Right cardiac atrium (tissue), 5 donors: ENCODE data around the gene KCNV2. TPM values are rescaled to one million over a fixed set of nuclear protein-coding genes. Genes with fewer than 3 reads are reported as not detected.

Experiments
- ATAC-seq, 2 donors: fragments of 200-7000 bp; cut with Tn5 transposase; one replicate each; pipeline versions ENCODE4 v1.8.0 to v1.9.1; 2020; ENCODE audit warnings: moderate library complexity in 2 of 2, mild to moderate bottlenecking in 1 of 2
- DNase-seq, 3 donors: peaks; one replicate each; pipeline ENCODE4 v3.0.0-alpha.2; 2020
- H3K27ac ChIP-seq: one replicate; pipeline ENCODE4 v1.5.1; 2013; ENCODE audit warnings: mild to moderate bottlenecking, low read length, control low read depth, moderate library complexity
- H3K27me3 ChIP-seq: one replicate; pipeline ENCODE4 v1.6.1; 2013; ENCODE audit not compliant: control insufficient read depth, insufficient read depth
- H3K4me1 ChIP-seq: one replicate; pipeline ENCODE4 v1.6.1; 2013; ENCODE audit warnings: low read length; ENCODE audit not compliant: control insufficient read depth, insufficient read depth
- H3K4me3 ChIP-seq: one replicate; pipeline ENCODE4 v1.5.1; 2013; ENCODE audit warnings: low read length, control low read depth
- H3K9me3 ChIP-seq: one replicate; pipeline ENCODE4 v1.6.1; 2013; ENCODE audit warnings: low read length; ENCODE audit not compliant: control insufficient read depth
- WGBS: extraction: QIAGEN DNeasy Blood & Tissue Kit; methylation state at CpG from one replicate; pipeline ENCODE4 v1.1.7; 2013; 5-methylcytosine and 5-hydroxymethylcytosine counted together
- intact Hi-C, 4 donors: fragments of 100-400 bp; cut with DNase I; formaldehyde crosslinking; loops; one replicate each; pipeline versions ENCODE4 v1.11.0 to v1.14.0; 2022 to 2023
- polyA plus RNA-seq: library from polyadenylated mRNA; stranded (reverse); fragments of 200-250 nt; gene quantifications from one replicate; pipeline ENCODE4 v1.2.3, GENCODE V29; 2013
- total RNA-seq, 4 donors: library from RNA; stranded (reverse); fragmentation: NEBNext Ultra II Directional; extraction: Animal tissue kit (Norgen Biotek cat#: 25700); gene quantifications; one replicate each; pipeline ENCODE4 v1.2.1, GENCODE V29; 2021
- donor health status: healthy with polysubstance abuse.
- donor health status: DM: no; HTN: yes; CAD: no.
- donor health status: DM: no; HTN: no; CAD: no.
- donor health status: DM: no; HTN: yes; CAD: no; lungs with severe emphysema.
- donor health status: DM: yes; HTN: yes; CAD: no.

KCNV2 gene
- total and polyA plus RNA-seq, 5 donors, result not detected

- DNase-seq, result no peak
These were observed 1.4 kb downstream of the KCNV2 start for GRCh38 chr9:2718698-2719033.

GRCh38 chr9:2720179-2720654 lies 2.9 kb downstream of the KCNV2 start:
- H3K4me3 ChIP-seq, result no peak overlapping the region
- DNase-seq (no peak), ATAC-seq (no peak)
- intact Hi-C loops, result loop anchor here in 2 of 4 donors (10.0 kb wide), 2 partner anchors 95 to 595 kb away; partner anchors contain the start of gene VLDLR (in 1 of the 2)
- H3K9me3 ChIP-seq, result no peaks in the 10 kb centered on the region
- H3K27ac ChIP-seq, result no peak overlapping the region
- H3K4me1 ChIP-seq, result no peaks in the 10 kb centered on the region
- 71% methylated on average over 1 of the region's 1 CpG for WGBS
- H3K27me3 ChIP-seq, result no peaks in the 10 kb centered on the region

More at GRCh38 chr9:2718698-2719033, 1.4 kb downstream of the KCNV2 start:
- intact Hi-C loops, result no loop called here
- H3K9me3 ChIP-seq, result no peaks in the 10 kb centered on the region
- no peaks in the 10 kb centered on the region for H3K27me3 ChIP-seq
- H3K4me1 ChIP-seq, result no peaks in the 10 kb centered on the region
- H3K4me3 ChIP-seq, result no peak overlapping the region
- H3K27ac ChIP-seq, result no peak overlapping the region
- ATAC-seq, result peak in 1 of 2 donors; percentile 29
- 98% methylated on average over 29 of the region's 29 CpGs for WGBS

- 72% methylated on average over 2 of the region's 2 CpGs for WGBS
- DNase-seq (no peak), ATAC-seq (no peak)
- Histone ChIP-seq H3K4me1 (no peaks in the 10 kb centered on the region), H3K27me3 (no peaks in the 10 kb centered on the region), H3K4me3 (no peak overlapping the region), H3K9me3 (no peaks in the 10 kb centered on the region), H3K27ac (no peak overlapping the region)
- intact Hi-C loops, result loop anchor here in 2 of 4 donors (10.0 kb wide), 2 partner anchors 98 to 598 kb away; partner anchors contain the start of gene VLDLR (in 1 of the 2)
These were observed 5.4 kb downstream of the KCNV2 start for GRCh38 chr9:2722715-2723114.

DNA sequence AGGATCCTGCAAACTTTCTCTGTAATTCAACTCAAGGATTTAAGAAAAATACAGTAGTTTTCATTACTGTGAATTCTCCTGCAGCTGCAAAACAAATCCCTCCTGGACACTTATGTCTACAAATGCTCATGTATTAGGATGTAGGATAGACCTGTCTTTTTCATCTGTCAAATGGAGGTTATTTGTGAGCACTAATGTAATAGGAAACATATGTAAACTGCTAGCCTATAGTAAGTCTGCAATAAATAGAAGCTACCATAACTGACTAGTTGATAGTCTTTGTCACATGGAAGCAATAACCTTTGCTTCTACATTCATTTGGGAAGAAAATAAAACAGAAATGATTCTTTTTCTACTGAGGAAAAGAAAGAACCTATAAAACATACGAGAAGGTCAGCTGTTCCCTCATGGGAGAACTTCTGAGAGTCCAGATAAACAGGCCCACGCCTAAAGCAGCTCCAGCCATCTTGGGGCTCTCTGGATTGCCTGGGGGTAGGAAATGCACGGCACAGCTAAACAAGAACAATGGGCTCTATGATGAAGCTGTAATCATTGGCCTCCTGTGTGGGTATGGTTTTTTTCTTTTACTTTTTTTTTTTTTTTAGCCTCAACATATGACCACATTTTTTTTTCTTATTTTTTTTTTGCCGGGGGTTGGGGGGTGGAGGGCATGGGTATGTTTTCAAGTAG lies 6.2 kb downstream of the KCNV2 start:
- H3K27me3 ChIP-seq, result no peaks in the 10 kb centered on the region
- no peak overlapping the region for H3K4me3 ChIP-seq
- H3K4me1 ChIP-seq, result no peaks in the 10 kb centered on the region
- intact Hi-C loops, result loop anchor here in 2 of 4 donors (10.0 kb wide), 2 partner anchors 99 to 599 kb away; partner anchors contain the start of gene VLDLR (in 1 of the 2)
- ATAC-seq (no peak), DNase-seq (no peak)
- WGBS, result 61% methylated on average over 4 of the region's 4 CpGs
- no peak overlapping the region for H3K27ac ChIP-seq
- H3K9me3 ChIP-seq, result no peaks in the 10 kb centered on the region

DNA sequence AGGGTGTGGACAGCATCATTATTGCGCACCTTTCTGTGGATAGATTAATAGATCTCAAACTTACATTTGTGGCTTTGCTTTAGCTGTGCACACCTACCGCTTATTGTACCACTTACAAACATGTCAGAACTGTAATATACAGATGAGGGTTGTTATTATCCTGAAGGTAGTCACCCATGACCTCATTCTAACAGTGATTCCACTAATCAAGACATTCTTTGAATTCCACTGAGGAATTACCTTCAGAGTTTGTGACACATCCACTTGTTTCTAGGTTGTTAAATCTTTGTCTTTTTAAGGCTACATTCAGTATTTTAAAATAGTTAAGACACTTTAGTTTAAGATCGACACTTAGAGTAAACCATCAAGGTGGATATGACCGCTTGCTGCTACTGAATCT lies 7.8 kb downstream of the KCNV2 start:
- H3K4me1 ChIP-seq, result no peaks in the 10 kb centered on the region
- H3K27me3 ChIP-seq, result no peaks in the 10 kb centered on the region
- DNase-seq (no peak), ATAC-seq (no peak)
- no peak overlapping the region for H3K4me3 ChIP-seq
- intact Hi-C loops, result loop anchor here in 2 of 4 donors (10.0 kb wide), 2 partner anchors 100 to 600 kb away; partner anchors contain the start of gene VLDLR (in 1 of the 2)
- 96% methylated on average over 4 of the region's 4 CpGs for WGBS
- no peak overlapping the region for H3K27ac ChIP-seq
- no peaks in the 10 kb centered on the region for H3K9me3 ChIP-seq

DNA sequence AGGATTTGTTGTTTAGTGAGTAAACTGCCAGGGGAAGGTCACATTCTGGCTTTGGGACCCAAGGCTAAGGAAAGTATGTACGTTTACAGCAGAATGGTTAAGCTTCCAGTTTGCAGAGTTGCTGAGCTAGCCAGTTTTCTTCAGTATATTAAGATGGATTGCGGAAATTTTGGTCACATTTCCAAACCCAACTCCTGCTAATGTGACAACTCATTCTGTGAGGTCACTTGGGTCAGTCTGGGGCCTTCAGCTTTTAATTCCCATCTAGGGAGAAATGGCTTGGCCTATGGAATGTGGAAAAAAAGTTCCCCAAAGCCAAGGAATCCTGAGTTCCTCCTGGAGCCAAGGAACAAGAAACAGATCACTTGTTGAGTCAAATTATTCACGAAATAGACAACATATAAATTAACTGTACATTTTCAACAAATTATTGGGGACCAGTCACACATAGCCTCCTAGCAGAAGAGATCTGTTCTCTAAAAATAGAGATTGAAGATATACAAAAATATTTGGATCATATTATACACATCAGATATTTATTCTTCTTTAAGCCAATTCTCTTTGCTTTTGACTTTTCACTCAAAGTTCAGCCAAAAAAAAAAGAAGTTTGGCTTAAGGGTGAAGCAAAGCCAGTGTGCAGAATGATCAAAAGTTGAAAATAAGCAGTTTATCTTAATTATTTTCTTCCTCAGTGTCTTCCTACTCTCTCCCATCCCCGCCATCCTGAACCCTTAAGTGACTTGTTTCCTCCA lies 8.8 kb downstream of the KCNV2 start:
- Histone ChIP-seq H3K27ac (no peak overlapping the region), H3K4me1 (no peaks in the 10 kb centered on the region), H3K4me3 (no peak overlapping the region), H3K27me3 (no peaks in the 10 kb centered on the region), H3K9me3 (no peaks in the 10 kb centered on the region)
- 62% methylated on average over 4 of the region's 4 CpGs for WGBS
- intact Hi-C loops, result loop anchor here in 2 of 4 donors (10.0 kb wide), 2 partner anchors 101 to 601 kb away; partner anchors contain the start of gene VLDLR (in 1 of the 2)
- ATAC-seq (peak in 1 of 2 donors; percentile 35), DNase-seq (no peak)

- intact Hi-C loops, result loop anchor here in 2 of 4 donors (10.0 kb wide), 2 partner anchors 102 to 602 kb away; partner anchors contain the start of gene VLDLR (in 1 of the 2)
- no peaks in the 10 kb centered on the region for H3K4me1 ChIP-seq
- DNase-seq (peak in 1 of 3 donors; percentile 38), ATAC-seq (peak in 1 of 2 donors; percentile 15)
- WGBS, result 85% methylated on average over 13 of the region's 13 CpGs
- no peak overlapping the region for H3K4me3 ChIP-seq
- no peaks in the 10 kb centered on the region for H3K9me3 ChIP-seq
- no peaks in the 10 kb centered on the region for H3K27me3 ChIP-seq
- no peak overlapping the region for H3K27ac ChIP-seq
These were observed 9.5 kb downstream of the KCNV2 start for GRCh38 chr9:2726650-2727340.

- WGBS, result 81% methylated on average over 2 of the region's 2 CpGs
These were observed 10.1 kb downstream of the KCNV2 start for GRCh38 chr9:2727374-2727773.

DNA sequence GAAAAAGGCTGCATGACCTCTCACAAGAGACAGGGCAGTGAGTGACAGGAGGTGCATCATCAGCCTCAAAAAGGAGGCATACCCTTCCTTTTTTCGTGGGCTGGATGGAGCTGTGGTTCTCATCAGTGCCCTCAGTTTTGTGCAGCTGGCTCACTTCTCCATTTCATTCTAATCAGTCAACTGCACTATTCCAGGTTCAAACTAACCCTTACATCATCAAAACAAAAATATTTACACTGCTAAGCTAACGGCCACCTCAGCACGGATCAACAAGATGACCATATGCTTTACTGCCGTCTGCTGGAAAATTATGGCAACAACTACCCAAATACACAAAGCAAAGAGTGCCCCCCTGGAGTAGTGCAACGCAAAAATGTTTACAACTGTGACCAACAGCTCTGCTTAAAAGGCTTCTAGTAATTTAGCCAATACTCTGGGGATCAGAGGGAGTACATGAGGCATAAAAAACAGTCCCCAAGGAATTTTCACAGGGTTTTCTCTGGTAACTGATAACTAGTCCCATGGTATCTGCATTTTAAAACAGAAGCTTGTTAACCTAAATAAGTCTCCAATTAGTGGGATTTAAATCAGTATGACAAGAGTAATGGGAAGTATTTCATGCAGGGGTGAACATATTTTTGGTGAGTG lies 10.8 kb downstream of the KCNV2 start:
- Histone ChIP-seq H3K9me3 (no peaks in the 10 kb centered on the region), H3K4me3 (no peak overlapping the region), H3K27ac (no peak overlapping the region), H3K4me1 (no peaks in the 10 kb centered on the region), H3K27me3 (no peaks in the 10 kb centered on the region)
- 11% methylated on average over 5 of the region's 5 CpGs for WGBS
- intact Hi-C loops, result loop anchor here in 2 of 4 donors (10.0 kb wide), 2 partner anchors 103 to 603 kb away; partner anchors contain the start of gene VLDLR (in 1 of the 2)
- ATAC-seq (peak; percentile 66 to 81), DNase-seq (no peak)

More at GRCh38 chr9:2727374-2727773, 10.1 kb downstream of the KCNV2 start:
- intact Hi-C loops, result loop anchor here in 2 of 4 donors (10.0 kb wide), 2 partner anchors 103 to 603 kb away; partner anchors contain the start of gene VLDLR (in 1 of the 2)
- Histone ChIP-seq H3K27ac (no peak overlapping the region), H3K4me1 (no peaks in the 10 kb centered on the region), H3K9me3 (no peaks in the 10 kb centered on the region), H3K27me3 (no peaks in the 10 kb centered on the region), H3K4me3 (no peak overlapping the region)
- ATAC-seq (no peak), DNase-seq (no peak)

DNA sequence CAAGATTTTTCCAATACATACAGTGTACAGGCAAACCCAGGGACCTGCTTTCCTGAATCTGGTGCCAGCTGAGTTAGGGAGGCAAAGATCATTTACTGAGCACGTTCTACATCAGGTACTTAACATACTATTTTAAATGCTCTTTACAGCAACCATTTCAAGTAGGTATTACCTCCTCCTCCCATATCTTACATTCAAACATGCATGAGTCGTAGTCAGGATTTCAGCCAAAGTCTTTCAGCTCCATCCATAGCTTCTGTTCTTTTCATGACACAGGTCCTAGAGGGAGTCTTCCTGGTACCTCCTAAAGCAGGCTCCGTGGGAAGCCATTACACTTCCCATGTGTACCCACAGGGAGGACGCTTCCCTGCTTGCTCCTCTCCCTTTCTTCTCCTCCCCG lies 11.7 kb downstream of the KCNV2 start:
- no peaks in the 10 kb centered on the region for H3K4me1 ChIP-seq
- ATAC-seq (peak in 1 of 2 donors; percentile 15), DNase-seq (no peak)
- intact Hi-C loops, result loop anchor here in 2 of 4 donors (10.0 kb wide), 2 partner anchors 104 to 604 kb away; partner anchors contain the start of gene VLDLR (in 1 of the 2)
- 81% methylated on average over 5 of the region's 5 CpGs for WGBS
- H3K4me3 ChIP-seq, result no peak overlapping the region
- H3K9me3 ChIP-seq, result no peaks in the 10 kb centered on the region
- no peak overlapping the region for H3K27ac ChIP-seq
- no peaks in the 10 kb centered on the region for H3K27me3 ChIP-seq
